Neural cell (in vitro differentiated cells): ENCODE data around the gene ACOXL. TPM values are rescaled to one million over a fixed set of nuclear protein-coding genes. Genes with fewer than 3 reads are reported as not detected.

Experiments used
- H2AFZ ChIP-seq: fragments of 200-600, 300-800 bp; sonication (generic), shearing (Covaris generic); 2 replicates; pipeline ENCODE4 v1.6.0; 2014; ENCODE audit warnings: low read depth, mild to moderate bottlenecking, antibody characterized with exemption, low read length, moderate library complexity
- H3F3A ChIP-seq: fragments of 200-600 bp; shearing (Covaris generic); 2 replicates; pipeline ENCODE4 v1.6.1; 2016; ENCODE audit warnings: mild to moderate bottlenecking, moderate library complexity, mixed read lengths, antibody characterized with exemption, low read length; ENCODE audit not compliant: insufficient read depth, poor library complexity, severe bottlenecking
- H3K27ac ChIP-seq: fragments of 200-600, 300-800 bp; sonication (generic), shearing (Covaris generic); 2 replicates; pipeline ENCODE4 v1.5.1; 2014; ENCODE audit warnings: mild to moderate bottlenecking, low read length, moderate library complexity
- H3K27me3 ChIP-seq: fragments of 300-800, 200-600 bp; sonication (generic), shearing (Covaris generic); 2 replicates; pipeline ENCODE4 v1.6.0; 2014; ENCODE audit warnings: mild to moderate bottlenecking, low read depth, low read length, moderate library complexity; ENCODE audit not compliant: insufficient read depth
- H3K36me3 ChIP-seq: fragments of 300-800, 200-600 bp; sonication (generic), shearing (Covaris generic); 2 replicates; pipeline ENCODE4 v1.5.1; 2014; ENCODE audit warnings: mild to moderate bottlenecking, antibody characterized with exemption, low read length, moderate library complexity; ENCODE audit not compliant: insufficient read depth
- H3K4me2 ChIP-seq: fragments of 300-800, 200-600 bp; sonication (generic), shearing (Covaris generic); 2 replicates; pipeline ENCODE4 v1.6.0; 2014; ENCODE audit warnings: mild to moderate bottlenecking, low read length
- H3K4me3 ChIP-seq: fragments of 300-800, 200-600 bp; sonication (generic), shearing (Covaris generic); 2 replicates; pipeline ENCODE4 v1.5.1; 2014; ENCODE audit warnings: mild to moderate bottlenecking, low read length, moderate library complexity
- H3K79me2 ChIP-seq: fragments of 200-600 bp; shearing (Covaris generic); replicated peaks from 2 replicates; pipeline ENCODE4 v1.6.0; 2014; ENCODE audit warnings: mild to moderate bottlenecking, low read length, moderate library complexity; ENCODE audit not compliant: insufficient read depth
- H3K9ac ChIP-seq: fragments of 300-800, 200-600 bp; sonication (generic), shearing (Covaris generic); 2 replicates; pipeline ENCODE4 v1.6.1; 2016; ENCODE audit warnings: mild to moderate bottlenecking, low read length, mixed read lengths
- H3K9me2 ChIP-seq: fragments of 200-600 bp; shearing (Covaris generic); 2 replicates; pipeline ENCODE4 v1.6.1; 2016; ENCODE audit warnings: mild to moderate bottlenecking, low read length, mixed read lengths; ENCODE audit not compliant: insufficient read depth
- H3K9me3 ChIP-seq: fragments of 200-600, 300-800 bp; sonication (generic), shearing (Covaris generic); 2 replicates; pipeline ENCODE4 v1.6.1; 2016; ENCODE audit warnings: mild to moderate bottlenecking, mixed run types, low read length, moderate library complexity, mixed read lengths
- H4K20me1 ChIP-seq: fragments of 200-600 bp; shearing (Covaris generic); 2 replicates; pipeline ENCODE4 v1.6.1; 2016; ENCODE audit warnings: mild to moderate bottlenecking, mixed run types; ENCODE audit not compliant: insufficient read depth
- CTCF ChIP-seq: fragments of 450-650 bp; IDR thresholded peaks from 2 replicates; pipeline ENCODE4 v1.5.1; 2014; ENCODE audit warnings: antibody characterized with exemption, mild to moderate bottlenecking, moderate library complexity; ENCODE audit not compliant: poor library complexity, severe bottlenecking
- EP300 ChIP-seq: fragments of 450-650 bp; conservative IDR thresholded peaks from 2 replicates; pipeline ENCODE4 v1.6.1; 2014; ENCODE audit warnings: antibody characterized with exemption, mild to moderate bottlenecking, moderate library complexity; ENCODE audit not compliant: poor library complexity, severe bottlenecking
- EZH2 ChIP-seq: fragments of 200-600, 300-800 bp; shearing (Covaris generic), sonication (generic); IDR thresholded peaks from 2 replicates; pipeline ENCODE4 v1.6.1; 2014; ENCODE audit warnings: antibody characterized with exemption, low read length, borderline replicate concordance, mild to moderate bottlenecking; ENCODE audit not compliant: insufficient read depth, poor library complexity, severe bottlenecking
- MXI1 ChIP-seq: fragments of 450-650 bp; conservative IDR thresholded peaks from 2 replicates; pipeline ENCODE4 v1.6.1; 2014; ENCODE audit warnings: antibody characterized with exemption, mild to moderate bottlenecking; ENCODE audit not compliant: poor library complexity, severe bottlenecking
- POLR2AphosphoS5 ChIP-seq: IDR thresholded peaks from 2 replicates; pipeline ENCODE4 v1.6.1; 2012
- RAD21 ChIP-seq: fragments of 450-650 bp; conservative IDR thresholded peaks from 2 replicates; pipeline ENCODE4 v1.6.1; 2014; ENCODE audit warnings: antibody characterized with exemption, mild to moderate bottlenecking, moderate library complexity
- REST ChIP-seq: IDR thresholded peaks from 2 replicates; pipeline ENCODE4 v1.6.1; 2012; ENCODE audit warnings: borderline replicate concordance
- SMC3 ChIP-seq: fragments of 450-650 bp; conservative IDR thresholded peaks from 2 replicates; pipeline ENCODE4 v1.6.1; 2014; ENCODE audit warnings: antibody characterized with exemption, mild to moderate bottlenecking, moderate library complexity; ENCODE audit not compliant: poor library complexity
- TAF1 ChIP-seq: IDR thresholded peaks from 2 replicates; pipeline ENCODE4 v1.6.1; 2012; ENCODE audit warnings: low read depth
- polyA plus RNA-seq: library from polyadenylated mRNA; depleted of rRNA; stranded (reverse); fragments of >200 nt; gene quantifications from 2 replicates; pipeline ENCODE4 v1.2.3, GENCODE V29; 2014

ACOXL gene
- polyA plus RNA-seq, 1 donor from 2014 or later: not detected

- H3K36me3 ChIP-seq: no peaks in the 10 kb centered on the region
- H3K9ac ChIP-seq: no peak overlapping the region
- H3K9me3 ChIP-seq: no peaks in the 10 kb centered on the region
- H3K27ac ChIP-seq: no peak overlapping the region
- no peak for TF ChIP-seq RAD21
- no peak for TF ChIP-seq EP300
- no peak for TF ChIP-seq REST
- no peak for TF ChIP-seq SMC3
- no peak for TF ChIP-seq EZH2
- no peak for TF ChIP-seq MXI1
- no peak for TF ChIP-seq TAF1
- no peak for TF ChIP-seq CTCF
- TF ChIP-seq POLR2AphosphoS5: no peak
- no peak overlapping the region for H3K4me2 ChIP-seq
- no peaks in the 10 kb centered on the region for H3K79me2 ChIP-seq
- no peak overlapping the region for H3K4me3 ChIP-seq
- peaks cover 7% of the 10 kb centered on the region for H3K27me3 ChIP-seq
- no peak overlapping the region for H2AFZ ChIP-seq
- H3F3A ChIP-seq: no peaks in the 10 kb centered on the region
- no peaks in the 10 kb centered on the region for H3K9me2 ChIP-seq
- H4K20me1 ChIP-seq: no peaks in the 10 kb centered on the region
Observed at GRCh38 chr2:111111101-111111755, 378.9 kb downstream of the ACOXL start.

DNA sequence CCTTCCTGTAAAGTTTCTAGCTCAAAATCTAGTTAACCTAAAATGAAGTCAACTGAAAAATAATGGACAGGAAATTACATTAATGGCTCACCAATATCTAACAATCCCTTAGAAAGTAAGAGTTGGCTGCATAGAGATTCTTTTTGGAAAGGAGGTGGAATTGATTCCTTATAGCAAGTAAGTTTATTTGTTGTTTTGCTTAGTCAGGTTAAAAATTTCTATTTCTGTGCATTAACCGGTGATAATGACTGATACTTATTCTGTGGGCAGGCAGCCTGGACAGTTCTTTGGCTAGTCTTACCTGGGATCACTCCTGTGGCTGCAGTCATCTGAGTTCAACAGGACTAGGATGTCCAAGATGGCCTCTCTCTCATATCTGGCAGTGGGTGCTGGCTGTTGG, 381.5 kb downstream of the ACOXL start:
- no peaks in the 10 kb centered on the region for H3K36me3 ChIP-seq
- H2AFZ ChIP-seq: no peak overlapping the region
- no peak overlapping the region for H3K4me2 ChIP-seq
- H3K9ac ChIP-seq: no peak overlapping the region
- no peaks in the 10 kb centered on the region for H3K9me2 ChIP-seq
- H4K20me1 ChIP-seq: no peaks in the 10 kb centered on the region
- peaks cover 33% of the 10 kb centered on the region for H3K27me3 ChIP-seq
- H3K79me2 ChIP-seq: no peaks in the 10 kb centered on the region
- no peaks in the 10 kb centered on the region for H3F3A ChIP-seq
- H3K4me3 ChIP-seq: no peak overlapping the region
- TF ChIP-seq POLR2AphosphoS5 (no peak), CTCF (no peak), REST (no peak), TAF1 (no peak), EZH2 (no peak), SMC3 (no peak), MXI1 (no peak), RAD21 (no peak), EP300 (no peak)
- H3K27ac ChIP-seq: no peak overlapping the region
- no peaks in the 10 kb centered on the region for H3K9me3 ChIP-seq
